ENCODE measurements around the gene LIAS.
"Not testable (repeated sequence)": the region's sequence is repeated elsewhere in the genome, so short reads cannot be mapped to it uniquely, and the experiment has no call there.

LIAS gene

GRCh38 chr4:39458505-39459300 lies at the start of gene LIAS, which contains the start of gene RPL9:
Gene LIAS, plus strand, starts transcription at chr4:39459056. Its CDS starts 62 bp downstream, at chr4:39459118.
Gene RPL9, minus strand, starts transcription at chr4:39458922. Its CDS starts 483 bp downstream, at chr4:39458439.
- DNase-seq (ENCODE audit: low spot score), result peak; percentile 96

- DNase-seq (ENCODE audit: low spot score), result peak; percentile 9
Measured at GRCh38 chr4:39410415-39410814, 48.4 kb upstream of the LIAS start.

DNA sequence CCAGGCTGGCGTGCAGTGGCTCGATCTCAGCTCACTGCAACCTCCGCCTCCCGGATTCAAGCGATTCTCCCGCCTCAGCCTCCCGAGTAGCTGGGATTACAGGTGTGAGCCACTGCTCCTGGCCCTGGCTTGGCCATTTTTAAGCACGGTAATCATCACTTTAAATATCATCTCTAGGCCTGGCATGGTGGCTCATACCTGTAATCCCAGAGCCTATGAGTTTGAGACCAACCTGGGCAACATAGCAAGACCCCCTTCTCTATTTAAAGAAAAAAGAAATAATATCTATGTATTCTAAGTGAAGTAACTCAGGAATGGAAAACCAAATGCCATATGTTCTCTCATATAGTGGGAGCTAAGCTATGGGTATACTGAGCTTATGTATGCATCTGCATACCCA lies 47.3 kb upstream of the LIAS start:
- not testable (repeated sequence) for DNase-seq (ENCODE audit: low spot score)

DNA sequence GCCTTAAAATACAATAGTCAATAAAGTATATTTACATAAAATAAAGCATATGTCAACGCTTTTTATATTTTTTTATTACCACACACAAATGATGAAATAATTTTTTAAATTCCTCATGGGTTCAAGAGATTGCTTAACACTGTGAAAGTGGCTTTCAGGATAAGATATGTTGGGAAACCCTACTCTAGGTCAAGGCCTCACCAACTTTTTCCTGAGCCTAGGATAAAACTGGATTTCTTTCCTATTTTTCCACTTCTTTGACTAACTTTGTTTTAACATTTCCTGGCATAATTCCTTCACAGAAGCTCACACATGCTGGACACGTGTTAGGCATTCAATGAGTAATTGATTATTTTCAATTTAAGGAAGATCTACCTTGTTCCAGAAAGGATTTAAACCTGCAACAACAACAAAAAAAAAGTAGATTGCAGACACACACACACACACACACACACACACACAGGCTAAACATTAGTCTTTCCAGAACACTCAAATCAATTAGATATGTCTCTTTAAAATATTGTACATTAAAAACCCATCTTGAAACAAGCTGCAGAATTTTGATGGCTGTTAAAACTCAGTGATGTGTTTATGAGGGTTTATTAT lies 43.1 kb upstream of the LIAS start:
- DNase-seq (ENCODE audit: low spot score), result no peak

GRCh38 chr4:39422247-39422646 lies 36.6 kb upstream of the LIAS start:
- no peak for DNase-seq (ENCODE audit: low spot score)

GRCh38 chr4:39425297-39425696 lies 33.6 kb upstream of the LIAS start:
- DNase-seq (ENCODE audit: low spot score), result not testable (repeated sequence)

DNA sequence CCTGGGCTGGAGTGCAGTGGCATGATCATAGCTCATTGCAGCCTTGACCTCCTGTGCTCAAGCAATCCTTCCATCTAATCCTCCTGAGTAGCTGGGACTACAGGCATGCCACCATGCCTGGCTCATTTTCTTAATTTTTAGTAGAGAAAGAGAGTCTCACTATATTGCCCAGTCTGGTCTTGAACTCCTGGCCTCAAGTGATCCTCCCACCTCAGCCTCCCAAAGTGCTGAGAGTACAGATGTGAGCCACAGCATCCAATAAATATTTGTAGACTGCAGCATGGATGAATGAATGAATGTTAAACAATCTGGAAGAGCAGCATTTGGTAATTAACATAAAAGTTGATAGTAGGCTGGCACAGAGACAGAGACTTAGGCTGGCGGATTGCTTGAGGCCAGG lies 32.1 kb upstream of the LIAS start:
- no peak for DNase-seq (ENCODE audit: low spot score)

- no peak for DNase-seq (ENCODE audit: low spot score)
Measured at GRCh38 chr4:39427520-39428114, 31.2 kb upstream of the LIAS start.

DNA sequence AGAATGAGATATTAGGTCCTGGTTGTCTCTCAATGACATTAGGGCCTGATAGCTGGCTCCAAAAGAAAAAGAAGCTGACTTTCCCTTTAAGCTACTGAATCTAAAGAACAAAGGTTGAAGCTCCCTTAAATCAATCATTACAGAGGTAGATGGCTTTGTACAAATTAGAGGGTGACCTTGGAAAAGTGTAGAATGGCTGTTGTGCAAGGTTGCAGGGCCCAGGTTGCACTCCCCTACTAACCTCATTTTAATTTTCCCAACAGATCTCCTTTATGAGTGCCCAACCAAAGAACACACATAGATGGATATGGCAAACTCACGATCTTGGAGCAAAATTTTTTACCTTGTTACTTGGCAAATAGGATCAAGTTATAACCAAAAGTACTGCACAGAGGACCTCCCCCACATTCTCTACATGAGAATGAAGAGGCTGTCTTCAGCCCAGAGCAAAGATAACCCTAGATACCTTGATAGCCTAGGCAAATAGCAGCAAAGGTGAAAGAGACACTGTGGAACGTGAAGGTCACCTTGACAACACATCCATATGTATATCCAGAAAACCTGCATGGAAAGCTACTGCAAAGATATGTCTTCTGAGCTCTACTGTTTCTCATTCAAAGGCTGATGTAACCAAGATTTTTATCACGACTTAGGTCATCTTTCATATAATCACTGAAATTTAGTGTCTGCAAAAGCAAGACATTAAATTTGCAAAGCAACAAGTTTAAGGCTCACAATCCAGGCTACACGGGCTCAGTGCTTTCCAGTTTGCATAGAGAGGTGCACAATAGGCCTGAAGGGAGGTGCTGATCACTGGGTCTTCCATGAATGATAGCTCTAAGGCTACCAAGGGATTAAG lies 29.2 kb upstream of the LIAS start:
- DNase-seq (ENCODE audit: low spot score), result no peak

DNA sequence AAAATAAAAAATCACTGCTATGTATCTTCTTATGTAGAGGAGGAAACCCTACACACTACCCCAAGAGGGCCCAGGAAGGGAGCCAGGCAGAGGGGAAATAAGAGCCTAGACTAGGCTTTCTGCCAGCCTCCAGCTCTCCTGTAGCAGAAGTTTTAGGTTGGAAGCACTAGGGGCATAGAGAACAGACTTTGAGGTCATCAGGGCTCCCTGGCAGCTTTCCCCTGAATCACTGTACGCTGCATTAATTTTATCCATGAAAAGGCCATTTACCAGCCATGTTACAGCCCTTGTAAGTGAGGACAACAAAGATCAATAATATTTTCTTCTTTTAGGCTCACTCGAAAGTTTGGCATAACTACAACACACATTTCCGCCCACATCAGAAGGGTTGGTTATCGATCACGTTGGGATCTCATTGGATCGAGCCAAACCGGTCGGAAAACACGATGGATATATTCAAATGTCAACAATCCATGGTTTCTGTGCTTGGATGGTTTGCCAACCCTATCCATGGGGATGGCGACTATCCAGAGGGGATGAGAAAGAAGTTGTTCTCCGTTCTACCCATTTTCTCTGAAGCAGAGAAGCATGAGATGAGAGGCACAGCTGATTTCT lies 24.9 kb upstream of the LIAS start:
- DNase-seq (ENCODE audit: low spot score), result no peak

DNA sequence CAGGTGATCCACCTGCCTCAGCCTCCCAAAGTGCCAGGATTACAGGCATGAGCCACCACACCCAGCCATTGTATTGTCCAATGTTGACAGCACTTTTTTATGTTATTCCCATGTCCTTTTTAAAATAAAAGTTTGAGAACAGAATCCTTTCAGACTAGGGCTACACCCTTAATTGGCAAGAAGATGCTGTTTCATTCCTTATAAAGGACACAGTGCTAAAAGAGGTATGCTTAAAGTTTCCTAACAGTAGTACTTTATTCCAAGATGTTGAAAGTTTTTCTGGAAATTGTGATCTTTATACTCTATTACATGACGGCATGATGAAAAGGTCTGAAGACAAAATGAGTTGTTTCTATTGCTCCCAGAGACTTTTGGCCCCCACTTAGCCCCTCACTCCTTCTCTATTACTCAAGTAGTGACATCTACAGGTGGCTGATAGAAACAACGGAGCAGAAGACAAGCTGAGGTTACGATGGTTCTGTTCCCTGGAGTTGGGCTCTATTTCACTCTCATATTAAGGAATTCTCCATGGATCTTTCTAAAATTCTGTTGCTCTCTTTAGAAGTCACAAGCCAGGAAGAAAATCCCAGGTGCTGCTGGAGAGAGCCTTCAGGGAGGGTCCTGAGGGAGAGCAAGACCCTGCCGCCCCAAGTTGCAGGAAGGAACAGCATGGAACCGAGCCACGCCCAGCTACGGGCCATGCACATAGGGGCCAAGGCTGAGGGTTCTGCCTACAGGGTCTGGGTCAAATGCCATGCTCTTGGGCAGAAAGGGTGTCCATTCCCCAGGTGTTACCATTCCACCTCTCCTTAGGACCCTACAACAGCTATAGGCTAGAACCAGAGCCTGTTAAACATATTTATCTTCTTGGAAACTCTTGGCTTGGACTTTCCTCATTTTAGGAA lies 22.9 kb upstream of the LIAS start:
- no peak for DNase-seq (ENCODE audit: low spot score)

DNA sequence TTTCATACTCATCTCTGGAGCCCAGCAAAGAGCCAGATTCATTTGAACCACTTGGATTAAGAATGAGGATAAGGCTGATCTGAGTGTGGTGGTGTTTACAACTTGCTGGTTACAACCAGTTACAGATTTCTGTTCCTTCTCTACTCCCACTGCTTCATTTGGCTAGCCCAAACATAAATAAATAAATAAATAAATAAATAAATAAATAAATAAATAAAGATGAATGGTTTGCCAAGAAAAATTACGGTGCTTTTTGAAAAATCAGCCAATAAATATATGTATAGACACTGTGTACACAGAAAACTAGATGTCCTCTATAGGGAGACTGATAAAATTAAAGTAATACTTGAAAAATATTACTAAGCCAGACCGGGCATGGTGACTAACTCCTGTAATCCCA lies 17.3 kb upstream of the LIAS start:
- no peak for DNase-seq (ENCODE audit: low spot score)

- DNase-seq (ENCODE audit: low spot score), result no peak
Measured at GRCh38 chr4:39442998-39443397, 15.9 kb upstream of the LIAS start.

DNA sequence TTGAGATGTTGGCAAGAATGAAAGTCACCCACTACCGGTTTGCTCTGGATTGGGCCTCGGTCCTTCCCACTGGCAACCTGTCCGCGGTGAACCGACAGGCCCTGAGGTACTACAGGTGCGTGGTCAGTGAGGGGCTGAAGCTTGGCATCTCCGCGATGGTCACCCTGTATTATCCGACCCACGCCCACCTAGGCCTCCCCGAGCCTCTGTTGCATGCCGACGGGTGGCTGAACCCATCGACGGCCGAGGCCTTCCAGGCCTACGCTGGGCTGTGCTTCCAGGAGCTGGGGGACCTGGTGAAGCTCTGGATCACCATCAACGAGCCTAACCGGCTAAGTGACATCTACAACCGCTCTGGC lies 12.4 kb upstream of the LIAS start:
- no peak for DNase-seq (ENCODE audit: low spot score)

GRCh38 chr4:39446842-39447573 lies 11.8 kb upstream of the LIAS start:
- no peak for DNase-seq (ENCODE audit: low spot score)

- no peak for DNase-seq (ENCODE audit: low spot score)
Measured at GRCh38 chr4:39450618-39451017, 8.2 kb upstream of the LIAS start.

DNA sequence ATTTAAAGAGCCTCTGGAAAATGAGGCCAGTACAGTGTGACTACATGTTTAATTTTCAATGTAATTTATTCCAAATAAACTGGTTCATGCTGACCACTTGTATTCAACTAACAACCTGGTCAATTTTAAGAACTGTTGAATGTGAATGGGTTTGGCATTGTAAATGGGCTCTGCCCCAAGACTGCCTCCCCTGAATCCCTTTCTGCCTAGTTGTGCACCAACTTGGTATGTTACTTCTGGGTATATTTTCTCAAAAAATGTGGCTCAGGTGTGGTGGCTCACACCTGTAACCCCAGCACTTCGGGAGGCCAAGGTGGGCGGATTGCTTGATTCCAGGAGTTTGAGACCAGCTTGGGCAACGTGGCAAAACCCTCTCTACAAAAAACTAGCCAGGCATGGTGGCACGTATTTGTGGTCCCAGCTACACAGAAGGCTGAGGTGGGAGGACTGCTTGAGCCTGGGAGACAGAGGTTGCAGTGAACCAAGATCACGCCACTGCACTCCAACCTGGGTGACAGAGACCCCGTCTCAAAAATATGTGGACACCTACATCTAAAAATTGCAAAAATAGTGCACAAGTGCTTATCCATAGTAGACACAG lies 7.3 kb upstream of the LIAS start:
- DNase-seq (ENCODE audit: low spot score), result no peak

DNA sequence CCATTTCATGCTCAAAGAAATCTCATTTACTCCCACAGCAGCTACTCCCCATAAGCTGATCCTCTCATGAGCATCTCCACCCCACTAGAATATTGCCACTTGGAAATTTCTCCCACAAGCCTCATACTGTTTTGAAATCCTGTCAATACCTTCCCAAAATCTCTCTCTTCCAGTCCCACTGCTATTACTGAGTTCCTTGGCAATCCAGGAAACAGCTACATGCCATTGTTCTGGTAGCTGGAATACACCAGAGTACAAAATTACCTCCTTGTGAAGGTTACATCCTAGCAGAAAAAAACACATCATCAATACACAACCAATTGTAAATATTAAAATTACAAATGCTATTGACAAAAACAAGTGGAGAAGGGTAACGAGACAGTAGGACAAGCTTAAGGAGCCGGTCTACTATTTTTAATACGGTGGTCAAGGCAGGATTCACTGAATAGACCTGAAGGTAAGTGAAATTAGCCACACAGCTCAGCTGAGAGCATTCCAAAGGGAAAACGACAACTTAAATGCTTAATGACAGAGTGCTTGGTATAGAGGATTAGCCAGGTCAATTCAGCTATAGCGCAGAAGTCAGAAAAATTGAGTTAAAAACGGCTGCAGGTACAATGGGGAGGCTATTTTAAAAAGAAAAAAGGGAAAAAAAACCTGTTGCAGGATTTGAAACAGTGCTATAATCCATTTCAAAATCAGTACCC lies 6.5 kb upstream of the LIAS start:
- DNase-seq (ENCODE audit: low spot score), result no peak

All from pons (tissue), 1 donor.